T-helper 2 cell (primary cell): Measurements from ENCODE around the gene AQP7.
"Not testable (repeated sequence)": the region's sequence is repeated elsewhere in the genome, so short reads cannot be mapped to it uniquely, and the experiment has no call there.

Source experiments
- DNase-seq, 5 experiments: peaks; one replicate each; pipeline versions ENCODE4 v3.0.0 to v3.0.0-alpha.2; 2012 to 2022

Gene AQP7

GRCh38 chr9:33393986-33394385 is 8.4 kb downstream of the AQP7 start:
- DNase-seq = not testable (repeated sequence)

GRCh38 chr9:33393581-33393980 is 8.8 kb downstream of the AQP7 start:
- no peak for DNase-seq

GRCh38 chr9:33392591-33393021 is 9.8 kb downstream of the AQP7 start:
- not testable (repeated sequence) for DNase-seq

- DNase-seq = not testable (repeated sequence)
These were observed 11.1 kb downstream of the AQP7 start for GRCh38 chr9:33391111-33391771.

GRCh38 chr9:33388110-33388994 is 14.0 kb downstream of the AQP7 start:
- DNase-seq = no peak

- not testable (repeated sequence) for DNase-seq
These were observed 15.4 kb downstream of the AQP7 start for GRCh38 chr9:33386998-33387397.

GRCh38 chr9:33386641-33386996 is 15.7 kb downstream of the AQP7 start:
- DNase-seq = not testable (repeated sequence)

GRCh38 chr9:33385979-33386640 is 16.3 kb downstream of the AQP7 start:
- not testable (repeated sequence) for DNase-seq

- DNase-seq = not testable (repeated sequence)
These were observed 16.8 kb downstream of the AQP7 start for GRCh38 chr9:33385536-33385935.

GRCh38 chr9:33383396-33383795 is 19.0 kb downstream of the AQP7 start:
- DNase-seq = not testable (repeated sequence)

GRCh38 chr9:33382397-33382796 is 20.0 kb downstream of the AQP7 start:
- DNase-seq = not testable (repeated sequence)

GRCh38 chr9:33381231-33381791 is 21.1 kb downstream of the AQP7 start:
- no peak for DNase-seq

- peak in 1 of 5 experiments; percentile 13 for DNase-seq
These were observed 21.8 kb downstream of the AQP7 start for GRCh38 chr9:33380390-33381094.

GRCh38 chr9:33379666-33380389 is 22.5 kb downstream of the AQP7 start:
- no peak for DNase-seq

GRCh38 chr9:33378121-33378795 is 24.1 kb downstream of the AQP7 start:
- no peak for DNase-seq

GRCh38 chr9:33377089-33377715 is 25.2 kb downstream of the AQP7 start:
- no peak for DNase-seq

- DNase-seq = no peak
These were observed 26.5 kb downstream of the AQP7 start for GRCh38 chr9:33375841-33376321.

- DNase-seq = no peak
These were observed 27.0 kb downstream of the AQP7 start for GRCh38 chr9:33375238-33375840.

GRCh38 chr9:33374634-33375237 is 27.6 kb downstream of the AQP7 start:
- DNase-seq = peak in 4 of 5 experiments; percentile 37 to 66 (median 47)
